Mesothelial cell of epicardium (in vitro differentiated cells): ENCODE data around the gene RNASET2. TPM values are rescaled to one million over a fixed set of nuclear protein-coding genes. Genes with fewer than 3 reads are reported as not detected.

Experiments used
- DNase-seq, 2 experiments: peaks; one replicate each; pipeline ENCODE4 v3.0.0; 2021; ENCODE audit warnings: low spot score in 2 of 2; ENCODE audit not compliant: unreplicated experiment in 2 of 2
- H3K27ac Mint-ChIP-seq: 2 replicates; pipeline ENCODE4 v1.8.0; 2021; ENCODE audit warnings: mixed read lengths
- H3K27me3 Mint-ChIP-seq: 2 replicates; pipeline ENCODE4 v1.8.0; 2021; ENCODE audit warnings: low read depth, mixed read lengths
- H3K36me3 Mint-ChIP-seq: 2 replicates; pipeline ENCODE4 v1.8.0; 2021; ENCODE audit warnings: mixed read lengths
- H3K4me1 Mint-ChIP-seq: 2 replicates; pipeline ENCODE4 v1.8.0; 2021; ENCODE audit warnings: mixed read lengths
- H3K4me3 Mint-ChIP-seq: 2 replicates; pipeline ENCODE4 v1.8.0; 2021; ENCODE audit warnings: mild to moderate bottlenecking, moderate library complexity, mixed read lengths
- H3K9me3 Mint-ChIP-seq: 2 replicates; pipeline ENCODE4 v1.8.0; 2021; ENCODE audit warnings: mixed read lengths
- CTCF ChIP-seq: fragments of 200-600 bp; sonication (generic); IDR thresholded peaks from one replicate; pipeline ENCODE4 v1.5.0; 2021; ENCODE audit warnings: antibody characterized with exemption; ENCODE audit not compliant: unreplicated experiment
- total RNA-seq: library from RNA; stranded (reverse); gene quantifications from 3 replicates; pipeline ENCODE4 v1.2.1, GENCODE V29; 2021

RNASET2 gene
- total RNA-seq, 1 donor from 2014 or later, result 42.3 TPM

GRCh38 chr6:166976636-166977035 is 20.3 kb upstream of the RNASET2 start:
- H3K9me3 Mint-ChIP-seq, result peaks cover 3% of the 10 kb centered on the region
- peaks cover 6% of the 10 kb centered on the region for H3K36me3 Mint-ChIP-seq
- H3K4me3 Mint-ChIP-seq, result no peak overlapping the region
- H3K27me3 Mint-ChIP-seq, result no peaks in the 10 kb centered on the region
- TF ChIP-seq CTCF, result no peak
- H3K27ac Mint-ChIP-seq, result no peak overlapping the region
- DNase-seq, result no peak
- H3K4me1 Mint-ChIP-seq, result peaks cover 13% of the 10 kb centered on the region

GRCh38 chr6:166972101-166972500 is 15.8 kb upstream of the RNASET2 start:
- no peak for TF ChIP-seq CTCF
- Mint-ChIP-seq H3K4me1 (peaks cover 14% of the 10 kb centered on the region), H3K4me3 (no peak overlapping the region), H3K27me3 (no peaks in the 10 kb centered on the region), H3K36me3 (peaks cover 7% of the 10 kb centered on the region), H3K9me3 (peaks cover 9% of the 10 kb centered on the region), H3K27ac (no peak overlapping the region)
- DNase-seq, result no peak

GRCh38 chr6:166971271-166971670 is 14.9 kb upstream of the RNASET2 start:
- H3K9me3 Mint-ChIP-seq, result peaks cover 16% of the 10 kb centered on the region
- H3K27me3 Mint-ChIP-seq, result no peaks in the 10 kb centered on the region
- peaks cover 14% of the 10 kb centered on the region for H3K4me1 Mint-ChIP-seq
- no peak overlapping the region for H3K27ac Mint-ChIP-seq
- H3K4me3 Mint-ChIP-seq, result no peak overlapping the region
- H3K36me3 Mint-ChIP-seq, result peaks cover 9% of the 10 kb centered on the region
- no peak for TF ChIP-seq CTCF
- DNase-seq, result no peak

- Mint-ChIP-seq H3K9me3 (peaks cover 20% of the 10 kb centered on the region), H3K36me3 (peaks cover 11% of the 10 kb centered on the region), H3K4me3 (no peak overlapping the region), H3K4me1 (peaks cover 14% of the 10 kb centered on the region), H3K27ac (no peak overlapping the region), H3K27me3 (no peaks in the 10 kb centered on the region)
- no peak for TF ChIP-seq CTCF
- no peak for DNase-seq
Measured at GRCh38 chr6:166970776-166971175, 14.4 kb upstream of the RNASET2 start.

- Mint-ChIP-seq H3K27ac (no peak overlapping the region), H3K4me1 (peaks cover 12% of the 10 kb centered on the region), H3K27me3 (no peaks in the 10 kb centered on the region), H3K4me3 (no peak overlapping the region), H3K9me3 (peaks cover 20% of the 10 kb centered on the region), H3K36me3 (peaks cover 11% of the 10 kb centered on the region)
- DNase-seq, result no peak
- TF ChIP-seq CTCF, result no peak
Measured at GRCh38 chr6:166970091-166970490, 13.7 kb upstream of the RNASET2 start.

- peaks cover 13% of the 10 kb centered on the region for H3K36me3 Mint-ChIP-seq
- H3K9me3 Mint-ChIP-seq, result peaks cover 20% of the 10 kb centered on the region
- H3K27ac Mint-ChIP-seq, result no peak overlapping the region
- peaks cover 7% of the 10 kb centered on the region for H3K4me1 Mint-ChIP-seq
- TF ChIP-seq CTCF, result no peak
- no peak for DNase-seq
- H3K27me3 Mint-ChIP-seq, result no peaks in the 10 kb centered on the region
- no peak overlapping the region for H3K4me3 Mint-ChIP-seq
Measured at GRCh38 chr6:166969390-166970002, 13.1 kb upstream of the RNASET2 start.
